NOMO-1 treated with dmso at 0.1 percent for 144 hours (cell line): ENCODE data around the gene DCK.

Source experiments
- DNase-seq: peaks from one replicate; lab custom pipeline; 2025; ENCODE audit not compliant: unreplicated experiment; lab: John Stamatoyannopoulos, UW

The DCK gene

GRCh38 chr4:71062436-71062835 is 69.0 kb downstream of the DCK start:
- no peak for DNase-seq

GRCh38 chr4:71063711-71064110 is 70.3 kb downstream of the DCK start:
- DNase-seq: no peak

GRCh38 chr4:71064521-71064920 is 71.1 kb downstream of the DCK start:
- DNase-seq: no peak

- DNase-seq: no peak
These were observed 72.6 kb downstream of the DCK start for GRCh38 chr4:71065991-71066510.

GRCh38 chr4:71066737-71067716 is 73.6 kb downstream of the DCK start:
- no peak for DNase-seq

GRCh38 chr4:71069063-71069462 is 75.6 kb downstream of the DCK start:
- no peak for DNase-seq

GRCh38 chr4:71070015-71070414 is 76.6 kb downstream of the DCK start:
- DNase-seq: no peak

GRCh38 chr4:71074452-71075299 is 81.2 kb downstream of the DCK start:
- DNase-seq: no peak
